ENCODE data around the gene FGF12.

Gene FGF12

GRCh38 chr3:192417559-192418055 lies 309.7 kb downstream of the FGF12 start:
- no peaks in the 10 kb centered on the region for H3K9me3 ChIP-seq (ENCODE audit: control insufficient read depth, insufficient read depth, low read length)
- no peaks in the 10 kb centered on the region for H3K36me3 ChIP-seq (ENCODE audit: insufficient read depth, low read length)
- no peak overlapping the region for H3K9ac ChIP-seq (ENCODE audit: low read depth, low read length)
- peaks cover 27% of the 10 kb centered on the region; the same call in 1 of the 2 replicates for H3K4me1 ChIP-seq (ENCODE audit: insufficient read depth, low read length)

- Histone ChIP-seq H3K9me3 (ENCODE audit: control insufficient read depth, insufficient read depth, low read length) (no peaks in the 10 kb centered on the region), H3K9ac (ENCODE audit: low read depth, low read length) (no peak overlapping the region), H3K36me3 (ENCODE audit: insufficient read depth, low read length) (no peaks in the 10 kb centered on the region), H3K4me1 (ENCODE audit: insufficient read depth, low read length) (peaks cover 23% of the 10 kb centered on the region; the same call in 1 of the 2 replicates)
These were observed 310.3 kb downstream of the FGF12 start for GRCh38 chr3:192417017-192417416.

DNA sequence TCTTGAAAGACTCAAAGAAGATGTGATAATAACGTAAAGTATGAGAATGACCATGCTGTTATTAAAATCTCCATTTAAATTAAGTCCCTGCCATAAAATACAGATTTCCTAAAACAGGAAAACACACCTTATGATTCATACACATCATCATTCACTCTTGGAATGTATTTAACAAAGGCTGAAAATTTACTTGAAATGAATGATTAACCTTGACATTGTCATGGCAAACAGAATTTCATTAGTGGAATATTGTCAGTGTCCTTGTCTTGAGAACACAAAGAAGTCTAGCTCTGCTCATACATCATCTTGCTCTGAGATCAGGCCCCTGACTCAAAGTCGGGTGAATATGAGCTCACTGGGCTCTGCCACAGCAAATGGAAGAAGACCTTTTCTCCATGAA lies 313.9 kb downstream of the FGF12 start:
- Histone ChIP-seq H3K4me1 (ENCODE audit: insufficient read depth, low read length) (peaks cover 35% of the 10 kb centered on the region; the same call in 1 of the 2 replicates), H3K36me3 (ENCODE audit: insufficient read depth, low read length) (no peaks in the 10 kb centered on the region), H3K9ac (ENCODE audit: low read depth, low read length) (no peak overlapping the region), H3K9me3 (ENCODE audit: control insufficient read depth, insufficient read depth, low read length) (no peaks in the 10 kb centered on the region)

DNA sequence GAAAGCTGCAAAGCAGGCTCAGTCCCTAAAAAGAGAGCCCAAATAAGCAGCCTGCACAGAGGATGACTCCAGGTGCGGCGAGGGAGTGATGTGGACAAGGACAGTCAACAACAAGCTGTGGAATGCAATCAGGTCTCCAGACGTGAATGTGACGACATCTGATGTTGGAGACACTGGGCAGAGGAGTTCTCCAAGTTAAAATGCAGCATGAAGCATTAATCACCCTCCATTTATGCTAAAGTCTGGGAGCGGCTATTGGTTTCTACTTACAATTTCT lies 316.7 kb downstream of the FGF12 start:
- no peaks in the 10 kb centered on the region for H3K9me3 ChIP-seq (ENCODE audit: control insufficient read depth, insufficient read depth, low read length)
- H3K36me3 ChIP-seq (ENCODE audit: insufficient read depth, low read length): no peaks in the 10 kb centered on the region
- peak overlapping the region; percentile 91; the same call in 1 of the 2 replicates for H3K9ac ChIP-seq (ENCODE audit: low read depth, low read length)
- H3K4me1 ChIP-seq (ENCODE audit: insufficient read depth, low read length): 0 out of 2 replicates have a peak, but pooled peaks cover 15% of the 10 kb centered on the region

DNA sequence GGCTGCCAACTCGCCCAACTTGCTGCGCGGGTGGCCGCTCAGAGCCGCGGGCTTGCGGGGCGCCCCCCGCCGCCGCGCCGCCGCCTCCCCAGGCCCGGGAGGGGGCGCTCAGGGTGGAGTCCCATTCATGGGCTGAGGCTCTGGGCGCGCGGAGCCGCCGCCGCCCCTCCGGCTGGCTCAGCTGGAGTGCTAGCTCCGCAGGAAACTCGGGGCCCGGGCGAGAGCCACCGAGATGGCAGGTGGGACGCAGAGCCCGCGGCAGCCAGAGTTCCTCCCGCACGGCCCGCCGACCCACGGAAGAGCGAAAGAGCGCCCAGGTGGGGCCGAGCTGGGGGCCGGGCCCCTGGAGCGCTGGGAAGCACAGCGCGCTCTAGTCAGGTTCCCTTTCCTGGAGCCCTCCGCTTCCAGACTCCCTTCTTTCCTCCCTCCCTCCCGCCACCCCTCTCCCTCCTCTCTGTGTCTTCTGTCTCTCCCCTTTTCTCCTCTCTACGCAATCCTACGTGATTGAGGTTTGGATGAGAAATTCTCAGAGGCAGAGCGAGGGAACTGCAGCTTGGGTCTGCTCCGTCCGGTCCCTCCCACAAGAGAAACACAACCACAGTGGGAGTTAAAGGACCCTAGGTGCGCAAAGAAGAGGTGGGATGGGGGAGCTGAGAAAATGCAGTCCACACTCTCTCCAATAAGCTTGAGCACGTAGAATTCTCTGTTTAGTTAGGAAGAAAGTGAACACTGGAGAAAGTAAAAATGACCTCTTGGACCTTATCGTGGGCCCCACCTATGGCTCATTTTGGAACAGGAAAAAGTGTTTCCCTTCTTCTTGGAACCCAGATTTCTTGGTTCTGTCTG lies 317.3 kb downstream of the FGF12 start:
- Histone ChIP-seq H3K9me3 (ENCODE audit: control insufficient read depth, insufficient read depth, low read length) (no peaks in the 10 kb centered on the region), H3K9ac (ENCODE audit: low read depth, low read length) (peak overlapping the region; percentile 91), H3K4me1 (ENCODE audit: insufficient read depth, low read length) (0 out of 2 replicates have a peak, but pooled peaks cover 15% of the 10 kb centered on the region), H3K36me3 (ENCODE audit: insufficient read depth, low read length) (no peaks in the 10 kb centered on the region)

DNA sequence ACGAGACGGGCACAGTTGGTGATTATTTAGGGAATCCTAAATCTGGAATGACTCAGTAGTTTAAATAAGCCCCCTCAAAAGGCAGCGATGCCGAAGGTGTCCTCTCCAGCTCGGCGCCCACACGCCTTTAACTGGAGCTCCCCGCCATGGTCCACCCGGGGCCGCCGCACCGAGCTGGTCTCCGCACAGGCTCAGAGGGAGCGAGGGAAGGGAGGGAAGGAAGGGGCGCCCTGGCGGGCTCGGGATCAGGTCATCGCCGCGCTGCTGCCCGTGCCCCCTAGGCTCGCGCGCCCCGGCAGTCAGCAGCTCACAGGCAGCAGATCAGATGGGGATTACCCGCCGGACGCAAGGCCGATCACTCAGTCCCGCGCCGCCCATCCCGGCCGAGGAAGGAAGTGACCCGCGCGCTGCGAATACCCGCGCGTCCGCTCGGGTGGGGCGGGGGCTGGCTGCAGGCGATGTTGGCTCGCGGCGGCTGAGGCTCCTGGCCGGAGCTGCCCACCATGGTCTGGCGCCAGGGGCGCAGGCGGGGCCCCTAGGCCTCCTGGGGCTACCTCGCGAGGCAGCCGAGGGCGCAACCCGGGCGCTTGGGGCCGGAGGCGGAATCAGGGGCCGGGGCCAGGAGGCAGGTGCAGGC lies 318.0 kb downstream of the FGF12 start:
- H3K4me1 ChIP-seq (ENCODE audit: insufficient read depth, low read length): 0 out of 2 replicates have a peak, but pooled peaks cover 15% of the 10 kb centered on the region
- H3K9ac ChIP-seq (ENCODE audit: low read depth, low read length): peak overlapping the region; percentile 91
- no peaks in the 10 kb centered on the region for H3K9me3 ChIP-seq (ENCODE audit: control insufficient read depth, insufficient read depth, low read length)
- no peaks in the 10 kb centered on the region for H3K36me3 ChIP-seq (ENCODE audit: insufficient read depth, low read length)

- H3K9me3 ChIP-seq (ENCODE audit: control insufficient read depth, insufficient read depth, low read length): no peaks in the 10 kb centered on the region
- no peaks in the 10 kb centered on the region for H3K36me3 ChIP-seq (ENCODE audit: insufficient read depth, low read length)
- H3K9ac ChIP-seq (ENCODE audit: low read depth, low read length): peak overlapping the region; percentile 91
- 0 out of 2 replicates have a peak, but pooled peaks cover 15% of the 10 kb centered on the region for H3K4me1 ChIP-seq (ENCODE audit: insufficient read depth, low read length)
These were observed 318.6 kb downstream of the FGF12 start for GRCh38 chr3:192408647-192409200.

DNA sequence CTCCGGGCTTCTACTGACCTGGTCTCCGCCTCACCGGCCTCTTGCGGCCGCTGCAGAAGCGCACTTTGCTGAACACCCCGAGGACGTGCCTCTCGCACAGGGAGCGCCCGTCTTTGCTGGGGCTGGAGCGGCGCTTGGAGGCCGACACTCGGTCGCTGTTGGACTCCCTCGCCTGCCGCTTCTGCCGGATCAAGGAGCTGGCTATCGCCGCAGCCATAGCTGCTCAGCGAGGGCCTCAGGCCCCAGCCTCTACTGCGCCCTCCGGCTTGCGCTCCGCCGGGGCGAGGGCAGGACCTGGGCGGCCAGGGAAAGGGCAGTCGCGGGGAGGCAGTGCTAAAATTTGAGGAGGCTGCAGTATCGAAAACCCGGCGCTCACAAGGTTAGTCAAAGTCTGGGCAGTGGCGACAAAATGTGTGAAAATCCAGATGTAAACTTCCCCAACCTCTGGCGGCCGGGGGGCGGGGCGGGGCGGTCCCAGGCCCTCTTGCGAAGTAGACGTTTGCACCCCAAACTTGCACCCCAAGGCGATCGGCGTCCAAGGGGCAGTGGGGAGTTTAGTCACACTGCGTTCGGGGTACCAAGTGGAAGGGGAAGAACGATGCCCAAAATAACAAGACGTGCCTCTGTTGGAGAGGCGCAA lies 319.2 kb downstream of the FGF12 start:
- peak overlapping the region; percentile 91 for H3K9ac ChIP-seq (ENCODE audit: low read depth, low read length)

GRCh38 chr3:192399767-192400166 lies 327.6 kb downstream of the FGF12 start:
- Histone ChIP-seq H3K9ac (ENCODE audit: low read depth, low read length) (no peak overlapping the region), H3K9me3 (ENCODE audit: control insufficient read depth, insufficient read depth, low read length) (no peaks in the 10 kb centered on the region), H3K36me3 (ENCODE audit: insufficient read depth, low read length) (no peaks in the 10 kb centered on the region; the same call in 1 of the 2 replicates), H3K4me1 (ENCODE audit: insufficient read depth, low read length) (no peaks in the 10 kb centered on the region)

More for the DNA sequence above, 319.2 kb downstream of the FGF12 start:
- Histone ChIP-seq H3K4me1 (ENCODE audit: insufficient read depth, low read length) (0 out of 2 replicates have a peak, but pooled peaks cover 15% of the 10 kb centered on the region), H3K9me3 (ENCODE audit: control insufficient read depth, insufficient read depth, low read length) (no peaks in the 10 kb centered on the region), H3K36me3 (ENCODE audit: insufficient read depth, low read length) (no peaks in the 10 kb centered on the region)

DNA sequence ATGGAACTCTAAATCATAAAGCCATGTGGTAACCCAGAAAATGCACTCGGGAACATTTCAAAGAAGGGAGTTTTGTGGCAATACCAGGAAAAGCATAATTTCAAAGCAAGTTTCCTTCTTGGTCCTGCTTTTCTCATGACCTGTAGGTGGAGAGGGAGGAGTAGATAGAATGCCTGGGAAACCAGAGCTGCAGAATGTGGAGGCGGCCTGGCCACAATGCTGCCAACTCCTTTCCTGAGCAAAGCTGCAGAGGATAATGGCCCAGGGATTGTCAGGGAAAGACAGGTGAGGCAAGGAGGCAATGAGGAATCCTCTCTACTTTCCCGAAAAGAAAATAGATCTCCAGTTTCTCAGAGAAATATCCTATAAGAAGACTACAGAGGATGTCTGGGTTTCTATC lies 330.3 kb downstream of the FGF12 start:
- Histone ChIP-seq H3K4me1 (ENCODE audit: insufficient read depth, low read length) (no peaks in the 10 kb centered on the region; the same call in 1 of the 2 replicates), H3K9ac (ENCODE audit: low read depth, low read length) (no peak overlapping the region)

DNA sequence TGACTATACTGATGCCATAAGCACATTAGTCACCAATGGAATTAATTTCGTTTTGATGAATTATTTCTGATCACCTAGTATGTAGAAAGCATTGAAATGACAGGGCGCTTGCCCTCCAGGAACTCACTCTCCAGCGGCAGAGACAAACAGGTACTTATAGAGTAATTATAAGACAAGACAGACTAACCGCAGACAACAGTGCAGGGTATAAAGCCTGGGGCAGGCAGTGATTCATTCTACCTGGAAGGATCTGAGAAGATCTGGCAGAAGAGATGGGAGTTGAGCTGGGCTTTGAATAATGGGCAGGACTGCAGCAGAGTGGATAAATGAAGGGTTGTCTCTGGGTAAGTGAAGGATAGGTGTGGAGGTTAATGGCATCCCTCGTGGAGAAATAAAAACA lies 331.8 kb downstream of the FGF12 start:
- no peaks in the 10 kb centered on the region; the same call in 1 of the 2 replicates for H3K4me1 ChIP-seq (ENCODE audit: insufficient read depth, low read length)
- no peaks in the 10 kb centered on the region; the same call in 1 of the 2 replicates for H3K36me3 ChIP-seq (ENCODE audit: insufficient read depth, low read length)
- H3K9me3 ChIP-seq (ENCODE audit: control insufficient read depth, insufficient read depth, low read length): no peaks in the 10 kb centered on the region
- H3K9ac ChIP-seq (ENCODE audit: low read depth, low read length): no peak overlapping the region

More for the DNA sequence above, 330.3 kb downstream of the FGF12 start:
- H3K9me3 ChIP-seq (ENCODE audit: control insufficient read depth, insufficient read depth, low read length): no peaks in the 10 kb centered on the region
- no peaks in the 10 kb centered on the region; the same call in 1 of the 2 replicates for H3K36me3 ChIP-seq (ENCODE audit: insufficient read depth, low read length)

DNA sequence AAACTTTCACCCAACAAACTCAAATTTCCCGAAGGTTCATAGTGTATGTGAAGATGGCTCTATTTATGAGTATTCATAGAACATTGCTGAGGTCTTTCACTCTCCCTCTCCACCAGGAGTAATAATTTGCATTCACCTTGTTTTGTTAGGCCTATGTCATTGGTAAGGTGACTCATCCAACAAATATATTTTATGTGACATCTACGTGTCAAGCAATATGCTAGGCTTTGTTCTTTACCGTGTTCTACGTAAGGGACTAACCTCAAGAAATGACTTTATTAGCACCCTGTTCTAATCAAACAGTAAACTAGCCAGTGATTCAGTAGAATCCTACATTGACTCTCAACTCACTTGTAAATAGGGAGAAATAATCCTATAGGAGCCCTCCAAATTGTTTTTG lies 334.4 kb downstream of the FGF12 start:
- Histone ChIP-seq H3K36me3 (ENCODE audit: insufficient read depth, low read length) (no peaks in the 10 kb centered on the region), H3K4me1 (ENCODE audit: insufficient read depth, low read length) (no peaks in the 10 kb centered on the region; the same call in 1 of the 2 replicates), H3K9ac (ENCODE audit: low read depth, low read length) (no peak overlapping the region), H3K9me3 (ENCODE audit: control insufficient read depth, insufficient read depth, low read length) (no peaks in the 10 kb centered on the region)

GRCh38 chr3:192382861-192383260 lies 344.5 kb downstream of the FGF12 start:
- Histone ChIP-seq H3K9ac (ENCODE audit: low read depth, low read length) (no peak overlapping the region), H3K9me3 (ENCODE audit: control insufficient read depth, insufficient read depth, low read length) (no peaks in the 10 kb centered on the region), H3K4me1 (ENCODE audit: insufficient read depth, low read length) (no peaks in the 10 kb centered on the region; the same call in 1 of the 2 replicates), H3K36me3 (ENCODE audit: insufficient read depth, low read length) (no peaks in the 10 kb centered on the region)

- no peaks in the 10 kb centered on the region for H3K36me3 ChIP-seq (ENCODE audit: insufficient read depth, low read length)
- H3K9ac ChIP-seq (ENCODE audit: low read depth, low read length): no peak overlapping the region
- H3K9me3 ChIP-seq (ENCODE audit: control insufficient read depth, insufficient read depth, low read length): no peaks in the 10 kb centered on the region
- H3K4me1 ChIP-seq (ENCODE audit: insufficient read depth, low read length): no peaks in the 10 kb centered on the region; the same call in 1 of the 2 replicates
These were observed 353.8 kb downstream of the FGF12 start for GRCh38 chr3:192373586-192373985.
